OCI-LY1 (cell line): Measurements from ENCODE around the gene GLG1.
"Not testable (repeated sequence)": the region's sequence is repeated elsewhere in the genome, so short reads cannot be mapped to it uniquely, and the experiment has no call there.

Experiments used
- H2AFZ ChIP-seq: fragments of 200-600 bp; sonication (generic), shearing (Covaris generic); 2 replicates; pipeline ENCODE4 v1.6.0; 2014; ENCODE audit warnings: antibody characterized with exemption, mild to moderate bottlenecking, low read length
- H3F3A ChIP-seq: fragments of 200-600 bp; sonication (generic), shearing (Covaris generic); 2 replicates; pipeline ENCODE4 v1.6.0; 2014; ENCODE audit warnings: mild to moderate bottlenecking, antibody characterized with exemption, low read length, moderate library complexity; ENCODE audit not compliant: insufficient read depth
- H3K27ac ChIP-seq: fragments of 200-600 bp; sonication (generic); 2 replicates; pipeline ENCODE4 v1.5.1; 2014; ENCODE audit warnings: low read length, mixed run types, mild to moderate bottlenecking, low read depth; ENCODE audit not compliant: poor library complexity, severe bottlenecking
- H3K27me3 ChIP-seq: fragments of 200-600 bp; sonication (generic); 2 replicates; pipeline ENCODE4 v1.6.0; 2014; ENCODE audit warnings: antibody characterized with exemption, mild to moderate bottlenecking, low read length, moderate library complexity; ENCODE audit not compliant: insufficient read depth
- H3K36me3 ChIP-seq: fragments of 200-600 bp; sonication (generic); 2 replicates; pipeline ENCODE4 v1.6.1; 2014; ENCODE audit warnings: mild to moderate bottlenecking, antibody characterized with exemption, low read length, moderate library complexity, mixed read lengths; ENCODE audit not compliant: insufficient read depth
- H3K4me1 ChIP-seq: fragments of 200-600 bp; sonication (generic); 2 replicates; pipeline ENCODE4 v1.5.1; 2014; ENCODE audit warnings: mild to moderate bottlenecking, low read length, moderate library complexity; ENCODE audit not compliant: insufficient read depth, severe bottlenecking
- H3K4me2 ChIP-seq: fragments of 200-600 bp; sonication (generic), shearing (Covaris generic); 2 replicates; pipeline ENCODE4 v1.6.1; 2014; ENCODE audit warnings: low read length
- H3K4me3 ChIP-seq: fragments of 200-600 bp; sonication (generic); 2 replicates; pipeline ENCODE4 v1.5.1; 2014; ENCODE audit warnings: low read length, low read depth, mild to moderate bottlenecking, mixed read lengths; ENCODE audit not compliant: poor library complexity, severe bottlenecking
- H3K79me2 ChIP-seq: fragments of 200-600 bp; shearing (Covaris generic); 2 replicates; pipeline ENCODE4 v1.6.1; 2016; ENCODE audit warnings: mixed run types, low read length, mixed read lengths; ENCODE audit not compliant: insufficient read depth
- H3K9ac ChIP-seq: fragments of 200-600 bp; sonication (generic), shearing (Covaris generic); 2 replicates; pipeline ENCODE4 v1.6.1; 2014; ENCODE audit warnings: mild to moderate bottlenecking, low read length, mixed read lengths
- H3K9me2 ChIP-seq: fragments of 200-600 bp; sonication (generic), shearing (Covaris generic); 2 replicates; pipeline ENCODE4 v1.6.1; 2014; ENCODE audit warnings: low read depth, mild to moderate bottlenecking, low read length, mixed read lengths
- H3K9me3 ChIP-seq: fragments of 200-600 bp; shearing (Covaris generic); 2 replicates; pipeline ENCODE4 v1.6.1; 2014; ENCODE audit warnings: low read length, mixed read lengths
- H4K20me1 ChIP-seq: fragments of 200-600 bp; sonication (generic), shearing (Covaris generic); 2 replicates; pipeline ENCODE4 v1.6.0; 2016; ENCODE audit warnings: mild to moderate bottlenecking, low read length; ENCODE audit not compliant: insufficient read depth

Gene GLG1

DNA sequence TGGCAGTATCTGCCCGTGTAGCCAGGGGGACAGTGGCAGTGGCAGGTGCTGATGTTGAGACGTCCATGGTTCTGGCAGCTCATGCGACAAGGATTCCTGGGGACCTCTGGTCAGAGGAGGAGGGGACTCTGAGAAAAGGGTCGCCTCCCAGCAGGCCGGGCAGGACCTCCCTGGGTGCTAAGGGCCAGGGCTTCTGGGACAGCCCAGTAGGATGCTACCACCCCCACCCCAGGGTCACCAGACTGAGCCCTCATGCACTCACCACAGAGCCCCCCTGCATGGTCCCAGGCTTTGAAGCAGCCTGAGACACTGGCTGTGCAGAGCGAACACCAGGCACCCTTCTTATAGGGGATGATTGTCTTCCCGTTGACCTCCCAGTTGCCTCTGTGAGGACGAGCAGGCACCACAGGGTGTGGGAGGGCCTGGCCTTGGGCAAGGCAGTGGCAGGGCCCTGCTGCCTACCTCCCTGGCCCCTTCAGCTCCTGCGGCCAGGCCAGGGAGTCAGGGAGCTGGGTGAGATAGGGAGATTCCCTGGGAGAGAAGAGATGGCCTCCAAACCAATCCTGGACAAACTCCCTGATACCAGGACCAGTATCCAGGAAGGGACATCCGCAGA lies 194.0 kb downstream of the GLG1 start:
- not testable (repeated sequence) for H3K4me3 ChIP-seq, H3K36me3 ChIP-seq, H3K9me3 ChIP-seq, H3F3A ChIP-seq, H4K20me1 ChIP-seq, H3K4me1 ChIP-seq, H3K4me2 ChIP-seq, H3K9ac ChIP-seq, H3K27me3 ChIP-seq, H3K9me2 ChIP-seq, H2AFZ ChIP-seq, H3K79me2 ChIP-seq, H3K27ac ChIP-seq

DNA sequence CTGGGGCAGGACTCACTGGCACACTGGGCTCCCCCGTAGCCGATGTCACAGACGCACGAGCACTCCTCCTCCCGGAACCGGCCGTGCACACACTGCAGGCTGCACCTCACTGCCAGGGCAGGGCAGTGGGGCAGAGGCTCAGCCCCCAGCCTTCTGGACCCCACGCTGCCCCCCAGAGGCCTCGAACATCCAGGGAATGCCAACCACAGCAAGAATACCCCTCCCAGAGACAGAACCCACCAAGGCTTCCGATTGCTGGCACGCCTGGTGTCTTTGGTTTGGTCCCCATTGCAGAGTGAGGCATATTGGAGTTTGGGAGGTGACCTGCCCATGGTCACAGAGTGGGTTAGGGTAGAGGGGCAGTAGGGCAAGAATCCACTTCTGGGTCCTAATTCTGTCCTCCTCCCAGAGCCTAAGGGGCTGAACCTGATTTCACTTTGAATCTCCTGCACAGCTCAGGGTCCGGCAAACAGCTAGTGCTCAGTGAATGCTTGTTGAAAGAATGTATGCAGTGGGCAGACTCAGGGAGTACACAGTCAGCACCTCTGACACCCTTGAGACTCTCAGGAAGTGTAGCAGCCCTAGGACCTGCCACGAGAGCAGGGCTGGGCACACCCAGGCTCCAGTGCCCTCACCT lies 194.7 kb downstream of the GLG1 start:
- H3K4me2 ChIP-seq, H3F3A ChIP-seq, H3K4me1 ChIP-seq, H3K27me3 ChIP-seq, H3K36me3 ChIP-seq, H3K27ac ChIP-seq, H2AFZ ChIP-seq, H3K9me2 ChIP-seq, H3K9me3 ChIP-seq, H3K9ac ChIP-seq, H4K20me1 ChIP-seq, H3K4me3 ChIP-seq, H3K79me2 ChIP-seq: not testable (repeated sequence)

DNA sequence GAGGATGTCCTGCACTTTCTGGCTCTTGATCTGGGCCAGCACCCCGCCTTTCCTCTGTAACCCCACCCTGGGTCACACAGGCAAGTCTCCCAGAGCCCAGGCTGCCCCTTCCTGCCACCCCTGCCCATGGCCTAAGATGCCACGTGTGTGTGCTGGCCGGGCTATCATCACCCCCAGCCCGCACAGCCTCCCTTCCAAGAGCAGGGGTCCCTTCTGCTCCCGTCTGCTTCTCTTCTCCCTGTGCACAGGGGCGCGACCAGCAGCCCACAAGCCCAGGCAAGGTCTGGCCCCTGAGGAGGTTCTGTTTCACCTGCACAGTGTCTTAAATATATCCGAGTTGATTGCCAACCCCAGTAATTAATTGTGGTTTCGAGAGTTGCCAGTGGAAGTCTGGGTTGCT lies 195.9 kb downstream of the GLG1 start:
- not testable (repeated sequence) for H3K27ac ChIP-seq, H3K4me2 ChIP-seq, H3K9me2 ChIP-seq, H3F3A ChIP-seq, H4K20me1 ChIP-seq, H3K4me3 ChIP-seq, H2AFZ ChIP-seq, H3K79me2 ChIP-seq, H3K4me1 ChIP-seq, H3K36me3 ChIP-seq, H3K27me3 ChIP-seq, H3K9ac ChIP-seq, H3K9me3 ChIP-seq

DNA sequence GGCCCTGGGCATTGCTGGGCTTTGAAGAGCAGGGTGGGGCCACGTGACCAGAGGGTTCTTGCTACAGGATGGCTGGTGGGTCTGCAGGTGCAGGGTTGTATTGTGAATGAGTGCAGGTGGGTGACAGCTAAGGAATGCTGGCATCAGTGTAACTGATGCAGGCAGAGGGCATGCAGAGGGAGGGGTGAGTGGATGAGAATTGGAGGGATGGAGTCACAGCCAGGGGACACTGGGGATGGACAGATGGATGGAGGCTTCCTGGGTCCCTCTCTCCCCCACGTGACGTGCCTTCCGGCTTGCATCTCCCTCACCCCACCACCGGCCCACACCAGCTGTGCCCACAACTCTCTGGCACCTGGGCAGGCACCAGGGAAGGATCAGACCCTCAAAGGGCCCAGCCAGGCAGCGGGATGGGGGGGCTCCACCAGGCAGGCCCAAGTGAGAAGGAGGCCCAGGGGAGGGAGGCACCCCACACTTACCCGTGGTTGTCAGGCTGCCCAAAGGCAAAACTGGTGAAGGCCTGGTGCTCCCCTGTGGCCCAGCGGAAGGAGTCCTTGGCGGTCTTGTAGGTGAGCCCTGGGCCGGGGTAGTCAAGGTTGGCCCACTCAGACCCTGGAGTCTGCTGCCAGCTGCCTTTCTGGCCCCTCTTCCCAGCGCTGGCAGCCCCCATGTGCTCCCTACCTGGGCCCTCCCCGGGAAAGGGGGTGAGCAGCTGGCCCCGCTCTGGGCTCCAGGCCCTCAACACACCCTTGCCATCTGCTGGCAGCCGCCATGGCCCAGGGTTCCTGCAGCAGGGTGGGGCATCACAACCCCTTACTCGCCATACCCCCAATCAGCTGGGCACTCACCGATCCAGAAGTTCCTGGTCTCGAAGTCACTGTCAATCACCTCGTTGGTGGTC lies 196.6 kb downstream of the GLG1 start:
- H4K20me1 ChIP-seq, H3K27me3 ChIP-seq, H3K9me2 ChIP-seq, H3K9ac ChIP-seq, H3F3A ChIP-seq, H3K27ac ChIP-seq, H2AFZ ChIP-seq, H3K79me2 ChIP-seq, H3K4me3 ChIP-seq, H3K4me2 ChIP-seq, H3K9me3 ChIP-seq, H3K4me1 ChIP-seq, H3K36me3 ChIP-seq: not testable (repeated sequence)

DNA sequence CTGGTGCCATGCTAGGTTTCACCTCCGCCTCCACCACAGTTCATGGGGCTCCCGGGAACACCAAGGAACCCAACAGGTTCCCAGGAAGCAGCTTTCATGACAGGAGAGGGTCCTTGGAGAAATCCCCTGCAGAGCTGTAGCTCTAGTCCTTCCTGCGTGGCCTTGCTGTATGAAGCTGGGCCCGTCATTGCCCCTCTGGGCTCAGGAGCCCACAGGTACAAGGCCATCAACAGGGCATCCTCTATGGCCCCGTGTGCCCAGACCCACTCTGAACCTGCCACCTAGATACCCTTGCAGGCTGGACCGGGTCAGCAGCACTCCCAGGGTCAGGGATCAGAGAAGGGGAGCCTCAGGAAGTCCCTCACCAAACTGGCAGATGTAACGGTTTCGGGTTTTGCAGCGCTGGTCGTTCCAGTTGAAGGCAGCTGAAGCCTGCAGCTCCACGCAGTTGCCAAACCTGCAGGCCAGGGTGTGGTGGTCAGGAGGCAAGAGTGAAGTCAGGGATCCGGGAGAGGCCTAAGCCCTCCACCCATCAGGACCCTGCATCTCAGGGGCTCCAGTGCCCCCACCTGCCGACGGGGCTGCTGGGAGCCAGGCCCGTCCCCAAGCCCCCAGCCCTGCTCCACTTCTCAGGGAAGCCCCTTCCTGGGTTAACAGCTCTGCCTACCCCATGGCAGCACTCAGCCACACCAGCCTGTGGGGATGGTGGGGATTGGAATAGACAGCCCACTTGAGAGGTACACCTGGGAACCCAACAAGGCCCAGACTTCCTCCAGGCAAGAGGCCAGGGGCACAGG lies 197.5 kb downstream of the GLG1 start:
- not testable (repeated sequence) for H4K20me1 ChIP-seq, H3K9me3 ChIP-seq, H3K27ac ChIP-seq, H3K36me3 ChIP-seq, H3K9ac ChIP-seq, H2AFZ ChIP-seq, H3F3A ChIP-seq, H3K27me3 ChIP-seq, H3K9me2 ChIP-seq, H3K4me1 ChIP-seq, H3K4me3 ChIP-seq, H3K4me2 ChIP-seq, H3K79me2 ChIP-seq

DNA sequence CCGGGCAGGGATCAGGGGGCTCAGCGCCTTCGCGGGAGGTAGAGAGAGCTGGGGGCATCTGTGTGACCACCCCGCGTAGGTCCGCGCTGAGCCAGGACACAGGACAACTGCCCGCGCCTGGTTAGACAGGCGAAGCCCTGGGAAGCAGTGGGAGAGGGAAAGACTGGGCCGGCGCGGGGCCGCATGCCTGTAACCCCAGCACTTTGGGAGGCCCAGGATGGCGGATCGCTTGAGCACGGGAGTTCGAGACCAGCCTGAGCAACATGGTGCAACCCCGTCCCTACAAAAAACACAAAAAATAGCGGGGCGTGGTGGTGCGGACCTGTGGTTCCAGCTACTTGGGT lies 199.6 kb downstream of the GLG1 start:
- not testable (repeated sequence) for H3K4me1 ChIP-seq, H3K4me2 ChIP-seq, H3K9ac ChIP-seq, H3K27me3 ChIP-seq, H3F3A ChIP-seq, H3K36me3 ChIP-seq, H3K9me3 ChIP-seq, H3K4me3 ChIP-seq, H3K79me2 ChIP-seq, H2AFZ ChIP-seq, H4K20me1 ChIP-seq, H3K9me2 ChIP-seq, H3K27ac ChIP-seq

DNA sequence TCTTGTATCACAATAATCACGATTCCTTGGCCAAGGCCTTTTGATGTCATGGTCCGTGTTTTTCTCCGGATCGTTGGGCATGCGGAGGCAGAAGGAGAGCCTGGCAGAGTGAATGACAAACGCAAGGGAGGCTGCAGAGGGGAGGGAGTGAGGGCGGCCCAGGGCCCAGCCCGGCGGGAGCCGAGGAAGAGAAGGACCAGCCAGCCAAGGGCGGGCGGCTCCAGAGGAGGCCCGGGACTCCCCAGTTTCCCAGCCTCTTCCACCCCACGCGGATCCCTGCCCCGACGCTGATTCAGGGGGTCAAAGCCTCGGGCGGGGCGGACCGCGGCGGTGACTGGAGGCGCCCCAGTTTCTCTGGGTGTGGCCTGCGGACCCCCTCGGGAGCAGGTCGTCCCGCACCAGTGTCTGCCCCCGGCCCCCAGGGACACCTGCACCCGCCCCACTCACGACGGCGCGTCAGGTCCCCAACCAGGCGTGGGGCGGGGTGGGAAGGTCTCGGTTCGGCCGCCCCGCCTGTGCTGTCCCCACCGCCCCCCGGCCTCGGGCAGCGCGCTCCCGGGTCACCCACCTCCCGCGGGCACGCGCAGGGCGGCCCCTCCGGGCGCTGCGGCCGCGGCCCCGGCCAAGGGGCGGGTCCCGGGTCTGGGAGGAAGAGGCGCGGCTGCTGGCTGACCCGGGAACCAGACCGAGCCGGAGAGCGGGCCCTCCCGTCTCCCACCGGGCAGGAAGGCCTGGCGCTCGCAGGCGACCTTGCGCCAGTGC lies 200.1 kb downstream of the GLG1 start:
- not testable (repeated sequence) for H3K27me3 ChIP-seq, H3K4me2 ChIP-seq, H3K4me1 ChIP-seq, H3K9me2 ChIP-seq, H4K20me1 ChIP-seq, H3K4me3 ChIP-seq, H2AFZ ChIP-seq, H3K79me2 ChIP-seq, H3K9me3 ChIP-seq, H3K27ac ChIP-seq, H3F3A ChIP-seq, H3K9ac ChIP-seq, H3K36me3 ChIP-seq
